K562 (cell line): Measurements from ENCODE around the gene FRMD3. TPM values are rescaled to one million over a fixed set of nuclear protein-coding genes. Genes with fewer than 3 reads are reported as not detected.

Source experiments
- ATAC-seq: fragments of 200-7000 bp; cut with Tn5 transposase; 3 replicates; pipeline ENCODE4 v1.9.1; 2020; ENCODE audit warnings: moderate library complexity
- BruUV-seq: library from RNA; stranded (reverse); fragments of 400-500 nt; replicated peaks from 2 replicates; lab custom pipeline; 2021; lab: Mats Ljungman, UMichigan
- CTCF ChIA-PET: fragments of 300-600 bp; formaldehyde crosslinking; extraction: SDS; loops from one replicate; lab custom pipeline; 2021; ENCODE audit warnings: low intra/inter-chr PET ratio; lab: Yijun Ruan, JAX
- POLR2A ChIA-PET: fragments of 300-600, 350-650 bp; sonication (Branson Sonifier 250); formaldehyde crosslinking; extraction: SDS; loops from one replicate; lab custom pipeline; 2021; ENCODE audit warnings: antibody characterized with exemption, inconsistent platforms; lab: Yijun Ruan, JAX
- DNase-seq, 4 experiments: peaks; one replicate each; pipeline versions ENCODE4 v3.0.0 to v3.0.0-alpha.2; 2011 to 2018; ENCODE audit warnings: low spot score in 3 of 4, mixed read lengths in 3 of 4; ENCODE audit errors: extremely low read depth in 1 of 4
- FAIRE-seq: peaks from 2 replicates; lab custom pipeline; 2011; peaks lifted over from hg19 to GRCh38; lab: Jason Lieb, UNC
- H2AFZ ChIP-seq: 2 replicates; pipeline ENCODE4 v1.6.0; 2011; ENCODE audit warnings: low read depth, low read length, control low read depth, inconsistent platforms
- H3K27ac ChIP-seq: fragments of 200-600 bp; 3 replicates; pipeline ENCODE4 v1.8.0; 2011; ENCODE audit warnings: low read depth, mild to moderate bottlenecking, control low read depth, inconsistent platforms, low read length, moderate library complexity, mixed read lengths; ENCODE audit errors: extremely low read depth
- H3K27me3 ChIP-seq, 2 experiments: fragments of 300-600 bp in 1 of 2; 2 replicates in 1 of 2; 3 replicates in 1 of 2; pipeline versions ENCODE4 v1.6.0 to v1.8.0; 2011; ENCODE audit warnings: inconsistent platforms in 2 of 2, low read length in 2 of 2, mild to moderate bottlenecking in 1 of 2, mixed read lengths in 1 of 2, moderate library complexity in 1 of 2; ENCODE audit not compliant: control insufficient read depth in 2 of 2, insufficient read depth in 2 of 2
- H3K36me3 ChIP-seq: fragments of 300-600 bp; 3 replicates; pipeline ENCODE4 v1.8.0; 2011; ENCODE audit warnings: mild to moderate bottlenecking, low read length, inconsistent platforms; ENCODE audit not compliant: control insufficient read depth, insufficient read depth
- H3K4me1 ChIP-seq, 2 experiments: fragments of 200-600 bp in 1 of 2; replicated peaks in 1 of 2; 2 replicates in 1 of 2; 3 replicates in 1 of 2; pipeline versions ENCODE4 v1.5.1 to v1.8.0; 2011; ENCODE audit warnings: inconsistent platforms in 2 of 2, low read length in 2 of 2, mild to moderate bottlenecking in 1 of 2, mixed read lengths in 1 of 2, moderate library complexity in 1 of 2; ENCODE audit not compliant: control insufficient read depth in 2 of 2, insufficient read depth in 2 of 2
- H3K4me2 ChIP-seq: 2 replicates; pipeline ENCODE4 v1.6.1; 2011; ENCODE audit warnings: low read length, control low read depth, inconsistent platforms, mixed read lengths; ENCODE audit not compliant: insufficient read depth
- H3K4me3 ChIP-seq: fragments of 200-600 bp; sonication (generic), shearing (Covaris generic); 2 replicates; pipeline ENCODE4 v1.5.1; 2016; ENCODE audit warnings: control low read depth, inconsistent platforms
- H3K79me2 ChIP-seq: fragments of 200-600 bp; 3 replicates; pipeline ENCODE4 v1.8.0; 2011; ENCODE audit warnings: low read length, inconsistent platforms; ENCODE audit not compliant: control insufficient read depth, insufficient read depth
- H3K9ac ChIP-seq, 2 experiments: 2 replicates each; pipeline versions ENCODE4 v1.6.0 to v1.6.1; 2011; ENCODE audit warnings: low read depth in 2 of 2, low read length in 2 of 2, control low read depth in 1 of 2, inconsistent platforms in 1 of 2, mild to moderate bottlenecking in 1 of 2, mixed read lengths in 1 of 2; ENCODE audit not compliant: insufficient read depth in 1 of 2
- H3K9me1 ChIP-seq: one replicate; pipeline ENCODE4 v1.6.0; 2011; ENCODE audit warnings: inconsistent platforms, mild to moderate bottlenecking, low read length, moderate library complexity; ENCODE audit not compliant: control insufficient read depth, insufficient read depth
- H3K9me3 ChIP-seq: replicated peaks from 2 replicates; pipeline ENCODE4 v1.5.1; 2011; ENCODE audit warnings: low read depth, low read length, inconsistent platforms; ENCODE audit not compliant: control insufficient read depth, insufficient read depth
- H4K20me1 ChIP-seq: replicated peaks from 2 replicates; pipeline ENCODE4 v1.6.1; 2011; ENCODE audit warnings: low read length, inconsistent platforms, mixed read lengths; ENCODE audit not compliant: control insufficient read depth, insufficient read depth
- E2F1 ChIP-seq: sonication (generic); formaldehyde crosslinking; IDR thresholded peaks from 2 replicates; pipeline ENCODE4 v1.8.1; 2023; ENCODE audit warnings: mild to moderate bottlenecking, missing genetic modification reagents, moderate library complexity
- HBP1 ChIP-seq: fragments of 450-650 bp; formaldehyde crosslinking; IDR thresholded peaks from 2 replicates; pipeline ENCODE4 v1.4.0; 2022; ENCODE audit warnings: missing genetic modification characterization
- NCOA6 ChIP-seq: fragments of 450-650 bp; IDR thresholded peaks from 2 replicates; pipeline ENCODE4 v1.6.1; 2017; ENCODE audit warnings: mild to moderate bottlenecking
- NCOR1 ChIP-seq: fragments of 450-650 bp; IDR thresholded peaks from 2 replicates; pipeline ENCODE4 v1.6.1; 2016; ENCODE audit warnings: mild to moderate bottlenecking, moderate library complexity
- PTBP1 ChIP-seq: fragments of 200-400 bp; formaldehyde crosslinking; IDR thresholded peaks from 2 replicates; pipeline ENCODE4 v1.6.1; 2017; ENCODE audit warnings: low read depth, low read length
- SIN3A ChIP-seq, 2 experiments: fragments of 150-350 bp in 1 of 2; IDR thresholded peaks; 2 replicates each; pipeline ENCODE4 v1.6.1; 2011 to 2016; ENCODE audit warnings: borderline replicate concordance in 2 of 2, low read depth in 2 of 2, low read length in 2 of 2, mild to moderate bottlenecking in 2 of 2, moderate library complexity in 2 of 2; ENCODE audit not compliant: control insufficient read depth in 1 of 2
- SREBF1 ChIP-seq: fragments of 150-350 bp; IDR thresholded peaks from 2 replicates; pipeline ENCODE4 v1.6.1; 2014; ENCODE audit warnings: antibody characterized with exemption, low read depth, low read length, borderline replicate concordance
- TAF9B ChIP-seq: fragments of 450-650 bp; IDR thresholded peaks from 2 replicates; pipeline ENCODE4 v1.6.1; 2018; ENCODE audit warnings: mild to moderate bottlenecking; ENCODE audit not compliant: partially characterized antibody
- ZBTB43 ChIP-seq: sonication (generic); formaldehyde crosslinking; IDR thresholded peaks from 2 replicates; pipeline ENCODE4 v1.8.0; 2023; ENCODE audit warnings: mild to moderate bottlenecking, missing genetic modification reagents
- ZBTB49 ChIP-seq: sonication (generic); formaldehyde crosslinking; IDR thresholded peaks from 2 replicates; pipeline ENCODE4 v1.8.0; 2022; ENCODE audit warnings: missing genetic modification reagents, mild to moderate bottlenecking, borderline replicate concordance
- ZNF449 ChIP-seq: fragments of 250-450 bp; sonication (Bioruptor Pico); IDR thresholded peaks from 2 replicates; pipeline ENCODE4 v1.8.0; 2022; ENCODE audit warnings: moderate library complexity, mild to moderate bottlenecking, inconsistent platforms
- ZNF586 ChIP-seq: fragments of 450-650 bp; formaldehyde crosslinking; conservative IDR thresholded peaks from 2 replicates; pipeline ENCODE4 v1.4.0; 2020; ENCODE audit warnings: mild to moderate bottlenecking, moderate library complexity
- WGBS: fragments of 100-300 bp; shearing (Covaris generic); methylation state at CpG from one replicate; pipeline ENCODE4 v1.1.6; 2016; ENCODE audit warnings: low coverage, mixed read lengths; ENCODE audit not compliant: insufficient coverage; ENCODE audit errors: missing lambda C conversion rate; 5-methylcytosine and 5-hydroxymethylcytosine counted together
- in situ Hi-C: fragments of 300-500 bp; cut with MboI; formaldehyde crosslinking; loops from 4 replicates; pipeline ENCODE4 v1.15.0; 2018; ENCODE audit warnings: inconsistent platforms, mixed read lengths
- intact Hi-C: fragments of 100-400 bp; cut with micrococcal nuclease; formaldehyde crosslinking; loops from 2 replicates; pipeline ENCODE4 v1.14.2; 2022
- polyA plus RNA-seq, 8 experiments: library from polyadenylated mRNA; depleted of rRNA in 4 of 8; stranded (reverse) in 5 of 8; unstranded in 3 of 8; fragments of >200 nt; fragmentation: Nextera tagmentation in 2 of 8; fragmentation: Illumina TruSeq in 1 of 8; extraction: Ambion mirVana in 2 of 8; extraction: Trizol in 1 of 8; gene quantifications; 2 replicates each; pipeline versions ENCODE4 v1.2.1 to v1.2.3, GENCODE V29; 2011 to 2014; ENCODE audit warnings: inconsistent platforms in 1 of 8, missing spikeins in 1 of 8
- total RNA-seq, 7 experiments: library from RNA; depleted of rRNA in 6 of 7; stranded (reverse); fragments of >200 nt in 6 of 7; fragmentation: Illumina TruSeq in 2 of 7; extraction: Trizol in 2 of 7; gene quantifications; 2 replicates each; pipeline versions ENCODE4 v1.2.1 to v1.2.3, GENCODE V29; 2011 to 2021; ENCODE audit warnings: low replicate concordance in 1 of 7

The FRMD3 gene
- total and polyA plus RNA-seq, 9 of the 15 experiments (the other 6 are each of a cell fraction or from before 2014, with no cell fraction given): 0.09 to 0.51 (median 0.21) TPM

GRCh38 chr9:83505282-83505681 is 32.9 kb downstream of the FRMD3 start (continued):
- TF ChIP-seq ZBTB49 (no peak), ZNF449 (no peak), SIN3A (IDR thresholded peaks at IDR 0.05; ENCODE audit: borderline replicate concordance in 2 of 2, control insufficient read depth in 1 of 2, low read depth in 2 of 2, low read length in 2 of 2) (no peak), NCOA6 (no peak)

- Histone ChIP-seq H3K9ac (no peak overlapping the region), H2AFZ (no peak overlapping the region), H3K9me1 (no peaks in the 10 kb centered on the region), H3K27ac (no peak overlapping the region), H4K20me1 (no peaks in the 10 kb centered on the region), H3K4me3 (no peak overlapping the region), H3K36me3 (no peaks in the 10 kb centered on the region), H3K4me2 (no peak overlapping the region), H3K27me3 (no peaks in the 10 kb centered on the region), H3K4me1 (no peaks in the 10 kb centered on the region), H3K79me2 (no peaks in the 10 kb centered on the region), H3K9me3 (no peaks in the 10 kb centered on the region)
- WGBS: 0% methylated on average over 2 of the region's 6 CpGs
- no TSS peak for BruUV-seq
- DNase-seq: no peak
- POLR2A ChIA-PET: interaction anchor here (0.6 kb wide), 1 partner anchor 257 kb away, joined by 3 read pairs; no protein-coding TSS in a partner anchor
- CTCF ChIA-PET: no interaction called here
- ATAC-seq: no peak
- no peak for FAIRE-seq
- intact Hi-C loops (no loop called here), in situ Hi-C loops (no loop called here)
- TF ChIP-seq ZBTB43 (CRISPR knock-in tag) (no peak), HBP1 (CRISPR knock-in tag) (no peak), TAF9B (no peak), SREBF1 (no peak), PTBP1 (no peak), ZNF586 (CRISPR knock-in tag) (no peak), E2F1 (CRISPR knock-in tag) (no peak), NCOR1 (no peak)
These were observed 34.3 kb downstream of the FRMD3 start for GRCh38 chr9:83503866-83504265.
